NCI-H2196 treated with DMSO at 0.1 percent for 48 hours (cell line): Measurements from ENCODE around the gene TIMM8B.
A peak's percentile ranks its signal among the peaks of the same experiment; 100 is the strongest.
"Not testable (repeated sequence)": the region's sequence is repeated elsewhere in the genome, so short reads cannot be mapped to it uniquely, and the experiment has no call there.

Experiments used
- DNase-seq: peaks from one replicate; lab custom pipeline; 2025; ENCODE audit not compliant: unreplicated experiment; lab: John Stamatoyannopoulos, UW

TIMM8B gene

DNA sequence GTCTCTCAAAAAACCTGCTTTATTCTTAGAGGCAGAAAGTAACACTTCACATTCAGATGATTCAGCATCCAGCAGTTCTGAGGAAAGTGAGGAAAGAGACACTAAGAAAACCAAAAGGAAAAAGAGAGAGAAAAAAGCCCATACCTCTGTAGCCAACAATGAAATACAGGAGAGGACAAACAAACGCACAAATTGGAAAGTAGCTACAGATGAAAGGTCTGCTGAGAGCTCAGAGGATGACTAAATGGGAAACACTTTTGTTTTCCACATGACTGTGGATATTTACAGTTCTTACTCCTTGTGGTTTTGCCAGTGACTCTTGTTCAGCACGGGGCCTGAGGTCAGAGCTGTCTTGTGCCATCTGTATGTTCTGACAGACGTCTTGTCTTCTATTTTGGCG is 3.8 kb downstream of the TIMM8B start:
- DNase-seq = no peak

- peak; percentile 93 for DNase-seq
These were observed 12.4 kb downstream of the TIMM8B start, which contains the start of the genes NKAPD1 and PIH1D2 for GRCh38 chr11:112073941-112074811. Gene NKAPD1 (plus strand): TSS chr11:112074299. CDS start chr11:112075575, 1,276 bp downstream. Gene PIH1D2 (minus strand): TSS chr11:112074017. CDS start chr11:112073174, 843 bp downstream.

DNA sequence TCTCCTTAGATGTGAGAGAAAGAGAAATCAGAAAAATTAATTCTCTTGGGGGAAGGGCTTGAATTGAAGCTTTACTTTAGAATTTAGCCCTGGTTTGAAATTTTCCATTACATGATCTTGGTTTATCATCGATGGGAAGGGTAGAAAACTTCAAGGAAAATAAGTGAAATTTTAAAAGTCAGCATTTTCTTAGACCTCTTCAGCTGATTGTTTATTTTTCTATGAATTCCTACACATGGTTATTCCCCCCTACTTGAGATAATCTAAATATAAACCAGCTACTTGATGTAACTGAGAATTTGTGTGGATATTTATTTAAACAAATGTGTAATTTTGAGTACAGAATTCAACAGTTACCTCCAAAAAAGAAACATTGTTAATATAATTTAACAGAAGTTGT is 23.6 kb downstream of the TIMM8B start:
- DNase-seq = no peak

DNA sequence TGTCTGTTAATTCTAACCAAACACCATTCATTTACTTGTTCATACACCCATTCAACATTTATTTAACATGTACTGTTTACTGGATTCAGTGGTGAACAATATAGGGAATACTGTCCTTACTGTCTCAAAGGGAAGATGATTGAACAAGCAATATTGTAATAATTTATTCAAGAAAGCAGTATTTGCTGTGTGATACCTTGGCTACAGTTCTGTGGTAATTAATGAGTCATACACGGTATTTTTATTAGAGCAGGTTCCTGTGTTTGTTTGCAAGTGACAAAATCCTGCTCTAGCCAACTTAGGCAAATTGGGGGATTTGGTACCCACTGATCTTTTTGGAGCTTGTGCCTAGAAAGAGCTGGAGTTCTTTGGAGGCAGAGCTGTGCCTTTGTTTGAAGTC is 28.5 kb downstream of the TIMM8B start:
- no peak for DNase-seq

- DNase-seq = no peak
These were observed 29.4 kb downstream of the TIMM8B start for GRCh38 chr11:112057170-112057569.

DNA sequence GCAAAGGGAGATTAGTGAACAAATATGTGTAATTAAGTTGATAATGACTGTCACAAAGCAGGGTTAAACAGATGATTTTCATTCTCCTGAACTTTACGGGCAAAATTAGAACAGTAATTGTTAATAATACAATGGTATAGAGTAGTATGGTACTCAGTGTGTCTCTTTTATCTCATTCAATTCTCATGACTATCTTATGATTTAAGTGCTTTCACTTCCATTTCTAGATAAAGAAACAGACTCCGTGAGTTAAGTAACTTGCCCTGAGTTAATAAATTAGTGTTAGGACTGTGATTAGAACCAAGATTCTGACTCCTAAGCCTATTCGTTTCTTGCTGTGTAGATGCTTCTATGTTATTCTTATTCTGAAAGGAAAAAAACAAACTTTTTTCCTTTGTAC is 34.8 kb downstream of the TIMM8B start:
- no peak for DNase-seq

DNA sequence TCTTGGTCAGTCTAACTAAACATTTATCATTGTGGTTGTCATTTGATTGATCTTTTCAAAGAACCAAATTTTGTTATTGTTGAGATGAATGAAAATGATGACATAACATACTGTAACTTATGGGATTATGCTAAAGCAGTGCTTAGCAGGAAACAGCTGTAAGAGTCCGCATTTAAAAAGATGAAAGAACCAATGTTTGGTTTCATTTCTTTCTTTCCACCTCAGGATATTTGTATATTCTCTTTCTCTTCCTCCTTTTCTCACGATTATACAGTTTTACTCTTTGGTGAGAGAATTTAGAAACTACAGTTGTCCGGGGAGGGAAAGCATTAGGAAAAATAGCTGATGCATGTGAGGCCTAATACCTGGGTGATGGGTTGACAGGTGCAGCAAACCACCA is 35.8 kb downstream of the TIMM8B start:
- no peak for DNase-seq

DNA sequence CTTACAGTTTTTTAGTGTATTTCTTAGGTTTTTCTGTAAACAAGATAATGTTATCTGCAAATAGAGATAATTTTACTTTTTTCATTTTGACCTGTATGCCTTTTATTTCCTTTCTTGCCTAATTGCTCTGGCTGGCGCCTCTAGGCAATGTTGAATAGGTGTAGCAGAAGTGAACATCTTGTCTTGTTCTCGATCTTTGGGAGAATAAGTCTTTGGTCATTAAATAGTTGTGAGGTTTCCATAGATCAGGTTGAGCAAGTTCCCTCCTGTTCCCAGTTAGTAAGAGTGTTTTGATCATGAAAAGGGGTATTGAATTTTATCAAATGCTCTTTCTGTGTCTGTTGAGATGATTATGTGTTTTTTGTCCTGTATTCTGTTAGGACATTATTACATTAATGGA is 36.8 kb downstream of the TIMM8B start:
- no peak for DNase-seq

- not testable (repeated sequence) for DNase-seq
These were observed 38.3 kb downstream of the TIMM8B start for GRCh38 chr11:112048256-112048655.

GRCh38 chr11:112046647-112047046 is 39.9 kb downstream of the TIMM8B start:
- not testable (repeated sequence) for DNase-seq

DNA sequence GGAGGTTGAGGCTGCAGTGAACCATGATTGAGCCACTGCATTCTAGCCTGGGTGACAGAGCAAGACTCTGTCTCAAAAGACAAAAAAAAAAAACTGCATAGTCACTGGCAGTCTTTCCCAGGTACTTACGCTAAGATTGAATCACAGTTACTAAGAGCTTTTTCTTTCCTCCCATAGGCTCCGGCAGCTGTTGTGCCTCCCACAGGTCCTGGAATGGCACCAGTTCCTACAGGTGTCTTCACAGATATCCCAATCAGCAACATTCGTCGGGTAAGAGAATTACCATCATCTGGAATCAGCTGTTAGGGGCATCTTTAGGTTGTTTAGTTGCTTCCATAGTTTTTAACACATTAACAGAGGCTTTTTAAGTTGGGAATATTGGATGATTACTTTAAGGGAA is 41.6 kb downstream of the TIMM8B start:
- DNase-seq = no peak

- no peak for DNase-seq
These were observed 43.6 kb downstream of the TIMM8B start for GRCh38 chr11:112042961-112043304.

- no peak for DNase-seq
These were observed 44.2 kb downstream of the TIMM8B start for GRCh38 chr11:112042161-112042960.

- DNase-seq = no peak
These were observed 49.0 kb downstream of the TIMM8B start for GRCh38 chr11:112037527-112037926.
